Muscle of leg (tissue), 11 donors: ENCODE results near the gene IL6R. TPM values are rescaled to one million over a fixed set of nuclear protein-coding genes. Genes with fewer than 3 reads are reported as not detected.
A peak's percentile ranks its signal among the peaks of the same experiment; 100 is the strongest.

Experiments used
- DNase-seq: peaks from one replicate; pipeline ENCODE4 v3.0.0; 2013
- H3K27ac ChIP-seq: one replicate; pipeline ENCODE4 v1.5.1; 2013; ENCODE audit warnings: mild to moderate bottlenecking, low read length, control low read depth
- H3K27me3 ChIP-seq: one replicate; pipeline ENCODE4 v1.6.1; 2013; ENCODE audit warnings: low read length; ENCODE audit not compliant: control insufficient read depth, insufficient read depth
- H3K36me3 ChIP-seq: one replicate; pipeline ENCODE4 v1.6.1; 2013; ENCODE audit warnings: low read length; ENCODE audit not compliant: control insufficient read depth, insufficient read depth
- H3K4me1 ChIP-seq: one replicate; pipeline ENCODE4 v1.6.1; 2013; ENCODE audit warnings: low read length; ENCODE audit not compliant: control insufficient read depth, insufficient read depth
- H3K4me3 ChIP-seq: one replicate; pipeline ENCODE4 v1.5.1; 2013; ENCODE audit warnings: low read length, control low read depth
- H3K9me3 ChIP-seq: replicated peaks from 2 replicates; pipeline ENCODE4 v1.6.1; 2013; ENCODE audit warnings: low read depth, low read length; ENCODE audit not compliant: control insufficient read depth
- WGBS: methylation state at CpG from one replicate; pipeline ENCODE4 v1.1.5; 2013; ENCODE audit warnings: missing lambda C conversion rate; ENCODE audit not compliant: insufficient coverage; 5-methylcytosine and 5-hydroxymethylcytosine counted together
- polyA plus RNA-seq, 8 donors: library from polyadenylated mRNA; unstranded; fragments of 120-200 nt; gene quantifications; one replicate each; pipeline versions ENCODE4 v1.2.1 to v1.2.3, GENCODE V29; 2013; ENCODE audit warnings: inconsistent platforms in 1 of 8, low replicate concordance in 1 of 8; ENCODE audit not compliant: insufficient read length in 8 of 8, insufficient read depth in 1 of 8
- total RNA-seq: library from RNA; stranded (reverse); fragments of 120-200 nt; gene quantifications from one replicate; pipeline ENCODE4 v1.2.4, GENCODE V29; 2013

IL6R gene
- total and polyA plus RNA-seq, 9 donors: 2.7 to 7.6 (median 5.2) TPM

DNA sequence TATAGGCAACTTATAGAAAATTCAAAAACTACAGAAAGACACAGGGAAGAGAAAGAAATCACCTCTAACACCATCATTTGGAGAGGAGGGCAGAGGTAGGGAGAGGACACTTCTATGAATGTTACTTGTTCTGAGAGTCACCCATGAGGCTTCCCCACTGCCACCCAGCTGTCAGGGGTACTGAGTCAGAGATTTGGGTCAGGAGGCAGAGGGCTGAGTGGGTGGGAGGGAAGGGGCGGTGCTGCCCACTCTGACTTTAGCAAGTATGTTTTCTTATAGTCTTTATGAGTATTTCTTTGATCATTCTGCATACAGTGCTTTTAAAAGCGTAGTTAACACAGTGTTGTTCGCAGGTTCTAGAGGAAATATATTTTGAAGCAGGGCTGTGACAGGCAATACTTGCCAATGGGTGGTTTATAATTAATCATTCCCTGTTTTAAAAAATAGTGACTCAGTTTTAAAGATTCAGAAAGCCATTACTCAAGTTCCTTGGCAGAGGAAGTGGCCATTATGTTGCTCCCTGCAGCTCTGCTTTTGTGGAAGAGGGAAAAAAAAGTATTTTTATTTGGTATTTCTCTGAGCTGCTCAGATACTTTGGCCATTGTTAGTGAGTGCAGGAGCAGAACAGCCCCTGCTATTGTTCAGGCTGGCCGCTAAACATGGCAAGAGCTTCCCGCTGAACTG lies 18.3 kb downstream of the IL6R start:
- no peaks in the 10 kb centered on the region for H3K9me3 ChIP-seq
- peak; percentile 54 for DNase-seq
- no peaks in the 10 kb centered on the region for H3K36me3 ChIP-seq
- no peak overlapping the region for H3K4me3 ChIP-seq
- peaks cover 2% of the 10 kb centered on the region for H3K27me3 ChIP-seq
- peaks cover 52% of the 10 kb centered on the region for H3K4me1 ChIP-seq
- WGBS: 44% methylated on average over 2 of the region's 5 CpGs
- peak overlapping the region; percentile 62 for H3K27ac ChIP-seq

DNA sequence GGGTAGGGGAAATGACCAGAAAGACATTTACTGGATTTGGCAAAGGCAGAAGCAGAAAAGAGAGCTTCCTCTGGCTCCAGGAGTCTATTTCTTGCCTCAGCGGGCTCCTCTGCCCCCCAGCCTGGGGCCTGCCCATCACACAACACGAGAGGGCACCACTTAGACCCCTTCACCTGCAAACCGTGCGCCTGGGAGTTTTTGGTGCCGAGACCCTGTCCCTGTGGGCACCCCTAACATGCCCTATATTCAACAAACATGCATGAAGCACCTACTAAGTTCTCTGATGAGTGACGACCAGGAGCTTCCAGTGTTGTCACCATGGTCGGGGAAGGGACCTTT lies 18.8 kb downstream of the IL6R start:
- no peak for DNase-seq
- 74% methylated on average over 3 of the region's 7 CpGs for WGBS
- H3K36me3 ChIP-seq: no peaks in the 10 kb centered on the region
- no peak overlapping the region for H3K4me3 ChIP-seq
- peaks cover 52% of the 10 kb centered on the region for H3K4me1 ChIP-seq
- peaks cover 2% of the 10 kb centered on the region for H3K27me3 ChIP-seq
- H3K9me3 ChIP-seq: no peaks in the 10 kb centered on the region
- H3K27ac ChIP-seq: peak overlapping the region; percentile 76

DNA sequence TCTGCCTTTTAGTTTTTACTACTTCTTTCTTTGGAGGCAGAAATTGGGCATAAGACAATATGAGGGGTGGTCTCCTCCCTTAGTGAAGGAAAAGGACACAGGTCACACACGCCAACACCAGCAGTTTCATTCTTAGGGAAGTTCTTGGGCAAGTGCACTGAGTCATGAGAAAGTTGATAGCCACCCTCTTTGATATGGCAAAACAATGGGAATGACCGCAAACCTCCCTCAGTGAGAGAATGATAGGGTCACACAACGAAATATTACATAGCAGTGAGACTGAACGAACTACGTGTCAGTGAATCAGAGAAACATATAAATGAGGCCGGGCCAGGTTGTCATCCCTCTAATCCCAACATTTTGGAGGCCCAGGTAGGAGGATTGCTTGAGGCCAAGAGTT lies 20.0 kb downstream of the IL6R start:
- no peaks in the 10 kb centered on the region for H3K36me3 ChIP-seq
- no peaks in the 10 kb centered on the region for H3K9me3 ChIP-seq
- DNase-seq: no peak
- no peak overlapping the region for H3K27ac ChIP-seq
- no peak overlapping the region for H3K4me3 ChIP-seq
- peaks cover 7% of the 10 kb centered on the region for H3K27me3 ChIP-seq
- H3K4me1 ChIP-seq: peaks cover 45% of the 10 kb centered on the region
- WGBS: 77% methylated on average over 5 of the region's 6 CpGs

DNA sequence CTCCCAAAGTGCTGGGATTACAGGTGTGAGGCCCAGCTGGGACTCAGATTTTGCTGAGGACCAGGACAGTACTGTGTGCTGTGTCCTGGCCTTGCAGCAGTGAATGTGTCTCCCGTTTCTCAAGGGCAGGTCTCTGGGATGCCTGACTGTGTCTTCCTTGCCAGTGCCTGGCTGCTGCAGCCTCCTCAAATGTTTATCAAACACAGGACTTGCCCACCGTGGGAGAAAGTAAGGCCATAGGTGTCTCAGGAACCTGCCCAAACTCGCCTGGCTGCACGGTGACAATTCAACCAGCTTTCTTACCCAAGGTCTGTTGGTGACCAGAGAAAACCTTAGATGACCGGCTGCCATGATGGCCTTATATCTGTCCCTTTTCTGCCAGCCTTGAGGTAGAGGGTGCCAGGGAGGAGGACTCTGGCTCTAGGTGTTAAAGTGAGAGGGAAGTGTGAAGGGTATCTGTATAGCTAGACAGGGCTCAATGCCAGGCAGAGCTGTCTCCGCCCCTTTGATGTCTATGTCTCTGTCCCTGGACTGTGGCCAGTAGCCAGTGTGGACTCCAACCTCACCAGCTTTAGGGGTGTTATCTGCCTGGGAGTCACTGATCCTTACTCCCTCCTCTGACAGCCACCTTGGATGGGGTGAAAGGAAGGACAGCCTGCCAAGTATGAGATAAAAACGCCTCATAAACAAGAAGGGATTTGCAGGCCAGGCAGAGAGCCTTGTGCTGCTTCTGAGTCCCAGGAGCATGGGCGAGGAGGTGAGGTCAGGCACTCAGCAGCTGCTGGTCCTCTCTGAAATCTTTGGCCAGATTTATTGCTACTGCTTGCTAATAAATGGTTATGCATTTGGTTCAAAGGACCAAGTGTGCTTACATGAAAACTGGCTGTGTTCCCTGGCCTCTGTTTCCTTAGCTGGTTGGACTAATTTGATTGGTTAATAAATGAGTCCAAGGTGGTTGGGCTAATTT lies 22.3 kb downstream of the IL6R start:
- peak; percentile 81 for DNase-seq
- Histone ChIP-seq H3K4me3 (no peak overlapping the region), H3K9me3 (no peaks in the 10 kb centered on the region), H3K4me1 (peaks cover 36% of the 10 kb centered on the region), H3K36me3 (no peaks in the 10 kb centered on the region), H3K27me3 (peaks cover 10% of the 10 kb centered on the region), H3K27ac (no peak overlapping the region)
- WGBS: 46% methylated on average over 4 of the region's 8 CpGs

DNA sequence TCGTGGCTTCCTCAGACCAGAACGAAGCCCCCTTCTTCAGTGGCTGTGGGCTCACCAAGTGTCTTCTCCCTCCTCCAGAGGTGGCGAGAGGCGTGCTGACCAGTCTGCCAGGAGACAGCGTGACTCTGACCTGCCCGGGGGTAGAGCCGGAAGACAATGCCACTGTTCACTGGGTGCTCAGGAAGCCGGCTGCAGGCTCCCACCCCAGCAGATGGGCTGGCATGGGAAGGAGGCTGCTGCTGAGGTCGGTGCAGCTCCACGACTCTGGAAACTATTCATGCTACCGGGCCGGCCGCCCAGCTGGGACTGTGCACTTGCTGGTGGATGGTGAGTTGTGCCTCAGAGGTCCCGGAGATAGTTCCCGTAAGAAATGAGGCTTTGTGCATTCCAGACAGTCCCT lies 24.0 kb downstream of the IL6R start:
- no peak overlapping the region for H3K27ac ChIP-seq

DNA sequence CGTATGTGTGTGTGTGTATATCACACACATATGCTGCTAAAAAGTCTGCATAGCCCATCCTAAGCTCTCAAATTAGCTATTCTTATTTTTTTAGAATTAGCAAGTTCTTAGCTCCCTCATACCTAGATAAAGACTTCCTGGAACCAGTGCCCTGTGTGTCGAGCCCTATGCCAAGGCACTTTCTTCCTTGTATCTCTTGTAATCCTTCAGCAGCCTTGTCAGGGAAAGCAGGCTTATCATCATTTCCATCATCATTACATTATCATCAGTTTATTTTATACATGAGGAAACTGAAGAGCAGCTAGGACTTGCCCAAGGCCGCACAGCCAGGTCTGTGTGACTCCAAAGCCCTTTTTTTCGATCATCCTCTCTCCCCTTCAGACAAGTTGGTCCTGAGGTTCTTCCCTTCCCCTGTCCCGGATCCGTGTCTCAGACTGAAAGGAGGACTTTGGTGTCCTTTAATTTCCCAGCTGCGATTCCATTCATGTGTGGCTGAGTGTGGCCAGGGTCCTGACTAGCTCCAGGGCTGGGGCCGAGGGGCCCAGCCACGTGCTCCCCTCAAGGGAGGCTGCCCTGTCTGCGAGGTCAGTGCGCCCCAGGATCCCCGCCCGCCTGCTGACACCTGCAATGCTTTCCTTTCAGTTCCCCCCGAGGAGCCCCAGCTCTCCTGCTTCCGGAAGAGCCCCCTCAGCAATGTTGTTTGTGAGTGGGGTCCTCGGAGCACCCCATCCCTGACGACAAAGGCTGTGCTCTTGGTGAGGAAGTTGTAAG lies 24.9 kb downstream of the IL6R start:
- Histone ChIP-seq H3K27ac (no peak overlapping the region), H3K4me1 (peaks cover 37% of the 10 kb centered on the region), H3K4me3 (no peak overlapping the region), H3K36me3 (no peaks in the 10 kb centered on the region), H3K9me3 (no peaks in the 10 kb centered on the region), H3K27me3 (peaks cover 11% of the 10 kb centered on the region)
- WGBS: 55% methylated on average over 7 of the region's 17 CpGs
- DNase-seq: no peak

More for the DNA sequence above, 24.0 kb downstream of the IL6R start:
- Histone ChIP-seq H3K4me1 (peaks cover 36% of the 10 kb centered on the region), H3K27me3 (peaks cover 8% of the 10 kb centered on the region), H3K4me3 (no peak overlapping the region), H3K36me3 (no peaks in the 10 kb centered on the region), H3K9me3 (no peaks in the 10 kb centered on the region)
- no peak for DNase-seq
- 92% methylated on average over 10 of the region's 15 CpGs for WGBS

DNA sequence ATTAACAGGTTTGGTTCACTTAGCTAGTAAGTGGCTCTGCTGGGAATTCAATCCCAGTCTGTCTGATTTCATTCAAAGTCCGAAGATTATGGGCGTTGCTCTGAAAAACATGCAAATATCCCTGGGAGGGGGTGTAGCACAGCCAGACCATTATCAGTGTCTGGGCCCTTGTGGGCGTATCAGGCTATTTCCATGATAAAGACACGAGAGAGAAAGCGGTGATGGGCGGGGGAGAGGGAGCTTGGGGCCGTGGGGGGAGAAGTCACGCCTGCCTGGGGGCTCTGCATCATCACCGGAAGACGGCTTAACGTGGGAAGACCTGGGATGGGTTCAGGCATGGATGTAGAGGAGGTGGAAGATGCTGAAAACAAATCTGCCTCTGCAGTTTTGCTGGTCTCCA lies 25.8 kb downstream of the IL6R start:
- no peaks in the 10 kb centered on the region for H3K36me3 ChIP-seq
- DNase-seq: peak; percentile 30
- no peak overlapping the region for H3K4me3 ChIP-seq
- H3K27me3 ChIP-seq: peaks cover 12% of the 10 kb centered on the region
- 29% methylated on average over 10 of the region's 11 CpGs for WGBS
- H3K27ac ChIP-seq: no peak overlapping the region
- H3K9me3 ChIP-seq: no peaks in the 10 kb centered on the region
- peaks cover 37% of the 10 kb centered on the region for H3K4me1 ChIP-seq

DNA sequence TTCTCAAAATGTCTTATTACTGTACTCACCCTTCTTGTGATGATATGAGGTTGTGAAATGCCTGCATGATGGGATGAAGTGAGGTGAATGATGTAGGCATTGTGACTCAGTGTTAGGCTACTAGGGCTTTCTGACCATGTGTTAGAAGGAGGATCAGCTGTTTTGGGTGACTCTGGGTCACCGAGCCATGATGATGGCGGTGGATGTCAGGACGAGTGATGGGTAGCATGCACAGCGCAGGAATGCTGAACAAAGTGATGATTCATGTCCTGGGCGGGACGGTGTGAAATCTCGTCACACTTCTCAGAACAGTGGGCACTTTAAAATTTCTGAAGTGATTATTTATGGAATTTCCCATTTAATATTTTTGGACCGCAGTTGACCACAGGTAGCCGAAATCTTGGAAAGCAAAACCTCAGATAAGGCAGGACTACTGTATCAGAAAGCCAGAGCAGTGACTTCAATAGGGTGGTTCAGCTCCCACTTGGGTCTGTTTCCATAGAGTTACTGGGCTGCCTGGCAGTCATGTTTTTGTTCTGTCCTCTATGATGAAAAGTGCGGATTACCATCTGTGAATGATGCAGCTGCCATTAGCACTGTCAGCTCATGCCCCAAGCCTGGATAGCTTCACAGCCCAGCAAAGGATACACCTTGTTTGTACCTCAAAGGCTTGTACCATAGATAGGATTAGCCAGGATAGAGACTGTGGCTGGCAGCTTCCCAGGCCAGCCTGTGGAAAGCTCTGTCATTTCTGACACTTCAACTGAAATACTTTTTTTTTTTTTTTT lies 26.6 kb downstream of the IL6R start:
- H3K36me3 ChIP-seq: no peaks in the 10 kb centered on the region
- H3K9me3 ChIP-seq: no peaks in the 10 kb centered on the region
- H3K27me3 ChIP-seq: peaks cover 13% of the 10 kb centered on the region
- WGBS: 80% methylated on average over 10 of the region's 10 CpGs
- peaks cover 37% of the 10 kb centered on the region for H3K4me1 ChIP-seq
- no peak overlapping the region for H3K27ac ChIP-seq
- no peak for DNase-seq
- no peak overlapping the region for H3K4me3 ChIP-seq

DNA sequence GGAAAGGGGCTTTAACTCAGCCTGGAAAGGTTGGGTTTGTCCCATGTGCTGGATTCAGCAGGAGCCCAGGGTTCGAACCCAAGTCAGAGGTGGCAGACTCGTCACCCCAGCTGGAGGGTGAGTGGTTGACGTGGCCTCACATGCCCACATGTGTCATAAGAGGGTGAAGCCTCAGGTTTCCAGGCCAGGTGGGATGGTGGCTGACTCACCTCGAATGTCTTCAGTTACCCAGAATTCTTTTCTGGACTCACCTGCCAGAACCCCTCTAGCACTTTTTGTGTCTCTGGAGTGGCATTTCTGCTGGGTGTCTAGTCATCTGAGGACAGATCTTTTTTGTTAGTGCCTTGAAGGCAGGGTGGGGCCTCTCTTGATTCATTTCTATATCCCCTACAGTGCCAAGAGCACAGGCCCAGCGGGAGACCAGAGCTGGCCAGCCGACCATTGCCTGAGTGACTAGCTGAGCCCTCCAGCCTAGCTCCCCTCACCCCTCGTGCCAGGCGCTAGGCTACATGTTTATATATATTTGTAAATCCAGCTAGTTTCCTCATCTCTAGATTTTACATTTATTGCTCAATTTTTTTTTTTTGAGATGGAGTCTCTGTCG lies 28.1 kb downstream of the IL6R start:
- Histone ChIP-seq H3K9me3 (no peaks in the 10 kb centered on the region), H3K36me3 (no peaks in the 10 kb centered on the region), H3K27me3 (peaks cover 13% of the 10 kb centered on the region), H3K4me1 (peaks cover 26% of the 10 kb centered on the region), H3K27ac (no peak overlapping the region), H3K4me3 (no peak overlapping the region)
- 83% methylated on average over 4 of the region's 9 CpGs for WGBS
- no peak for DNase-seq
